Measurements from ENCODE around the gene KAZN. TPM values are rescaled to one million over a fixed set of nuclear protein-coding genes. Genes with fewer than 3 reads are reported as not detected.

Gene KAZN
- polyA plus RNA-seq, 1 of the 3 experiments (the other 2 are of a cell fraction): 6.8 TPM

- H3K9me2 ChIP-seq: no peaks in the 10 kb centered on the region
- H3K79me2 ChIP-seq (ENCODE audit: insufficient read depth): no peaks in the 10 kb centered on the region
- ChIA-PET CTCF (no interaction called here), POLR2A (no interaction called here)
- H3K27ac ChIP-seq (ENCODE audit: low read depth in 2 of 2, low read length in 1 of 2): no peak overlapping the region
- H3K9ac ChIP-seq: no peak overlapping the region
- peaks cover 0 to 5% of the 10 kb centered on the region in 2 experiments; a peak in 1 of 4 replicates for H3K4me1 ChIP-seq (ENCODE audit: control insufficient read depth in 1 of 2, insufficient read depth in 2 of 2, low read depth in 1 of 2, low read length in 1 of 2)
- H3K4me3 ChIP-seq (ENCODE audit: low read depth in 2 of 2, low read length in 1 of 2): no peak overlapping the region
- 50% methylated on average over 4 of the region's 4 CpGs for whole genome bisulfite sequencing (ENCODE audit: low lambda C conversion rate)
- H3K9me3 ChIP-seq: no peaks in the 10 kb centered on the region
- H4K20me1 ChIP-seq (ENCODE audit: insufficient read depth): no peaks in the 10 kb centered on the region
- H3K4me2 ChIP-seq: no peak overlapping the region
- H3F3A ChIP-seq (replicated peaks; ENCODE audit: insufficient read depth): no peaks in the 10 kb centered on the region
- no peaks in the 10 kb centered on the region for H3K27me3 ChIP-seq (ENCODE audit: insufficient read depth)
- no peaks in the 10 kb centered on the region for H3K36me3 ChIP-seq (replicated peaks in 1 of 2; ENCODE audit: control insufficient read depth in 1 of 2, insufficient read depth in 2 of 2, low read length in 1 of 2)
- no peak for TF ChIP-seq POLR2AphosphoS5 (IDR thresholded peaks at IDR 0.05; ENCODE audit: low read depth, low read length)
- TF ChIP-seq CHD2 (IDR thresholded peaks at IDR 0.05; ENCODE audit: low read length, partially characterized antibody): no peak
- no peak for TF ChIP-seq SIN3A (IDR thresholded peaks at IDR 0.05; ENCODE audit: borderline replicate concordance, low read depth, low read length)
- no peak for TF ChIP-seq TAF1 (IDR thresholded peaks at IDR 0.05; ENCODE audit: borderline replicate concordance, low read depth, low read length)
- TF ChIP-seq PBX3 (IDR thresholded peaks at IDR 0.05): no peak
- TF ChIP-seq CTCF (IDR thresholded peaks at IDR 0.05): no peak
- DNase-seq: no peak
- no peak overlapping the region for H2AFZ ChIP-seq (ENCODE audit: low read depth)
These were observed 137.4 kb downstream of the KAZN start for GRCh38 chr1:14735841-14736240.

- H3K27me3 ChIP-seq (ENCODE audit: insufficient read depth): no peaks in the 10 kb centered on the region
- no peaks in the 10 kb centered on the region for H3K9me3 ChIP-seq
- TF ChIP-seq FOSL2 (IDR thresholded peaks at IDR 0.05; ENCODE audit: borderline replicate concordance, low read depth) (no peak), NFIC (IDR thresholded peaks at IDR 0.05; ENCODE audit: borderline replicate concordance) (no peak), ELF1 (IDR thresholded peaks at IDR 0.05) (no peak), TEAD4 (IDR thresholded peaks at IDR 0.05; ENCODE audit: borderline replicate concordance, insufficient read depth) (no peak), EZH2phosphoT487 (IDR thresholded peaks at IDR 0.05; ENCODE audit: borderline replicate concordance, low read depth) (no peak), RXRA (IDR thresholded peaks at IDR 0.05; ENCODE audit: borderline replicate concordance, low read depth) (no peak), POLR2AphosphoS5 (IDR thresholded peaks at IDR 0.05; ENCODE audit: low read depth, low read length) (no peak), GATA2 (CRISPR knock-in tag; IDR thresholded peaks at IDR 0.05) (no peak), CHD2 (IDR thresholded peaks at IDR 0.05; ENCODE audit: low read length, partially characterized antibody) (no peak), TAF1 (IDR thresholded peaks at IDR 0.05; ENCODE audit: borderline replicate concordance, low read depth, low read length) (no peak), REST (IDR thresholded peaks at IDR 0.05; ENCODE audit: low read depth, low read length) (no peak)
- no peaks in the 10 kb centered on the region for H3K79me2 ChIP-seq (ENCODE audit: insufficient read depth)
- H2AFZ ChIP-seq (ENCODE audit: low read depth): no peak overlapping the region
- DNase-seq: no peak
- H3F3A ChIP-seq (replicated peaks; ENCODE audit: insufficient read depth): no peaks in the 10 kb centered on the region
- no peaks in the 10 kb centered on the region for H3K36me3 ChIP-seq (replicated peaks in 1 of 2; ENCODE audit: control insufficient read depth in 1 of 2, insufficient read depth in 2 of 2, low read length in 1 of 2)
- H4K20me1 ChIP-seq (ENCODE audit: insufficient read depth): no peaks in the 10 kb centered on the region
- no peak overlapping the region for H3K4me3 ChIP-seq (ENCODE audit: low read depth in 2 of 2, low read length in 1 of 2)
- H3K9ac ChIP-seq: no peak overlapping the region
- no peak overlapping the region for H3K27ac ChIP-seq (ENCODE audit: low read depth in 2 of 2, low read length in 1 of 2)
- ChIA-PET CTCF (interaction anchor here (1.2 to 1.4 kb wide), 2 partner anchors 13 to 298 kb away, joined by 3 to 4 read pairs; no protein-coding TSS in a partner anchor), POLR2A (no interaction called here)
- H3K4me1 ChIP-seq (ENCODE audit: control insufficient read depth in 1 of 2, insufficient read depth in 2 of 2, low read depth in 1 of 2, low read length in 1 of 2): peaks cover 0 to 5% of the 10 kb centered on the region in 2 experiments; a peak in 1 of 4 replicates
- WGBS (ENCODE audit: low lambda C conversion rate): 40% methylated on average over 6 of the region's 6 CpGs
- H3K4me2 ChIP-seq: no peak overlapping the region
- H3K9me2 ChIP-seq: no peaks in the 10 kb centered on the region
These were observed 139.1 kb downstream of the KAZN start for GRCh38 chr1:14737561-14738094.
